HEK293 (cell line): ENCODE measurements around the gene ALDOA.

Source experiments
- CTCF ChIA-PET: fragments of 350-600 bp; formaldehyde crosslinking; extraction: SDS; loops from one replicate; lab custom pipeline; 2021; ENCODE audit warnings: antibody characterized with exemption; lab: Yijun Ruan, JAX
- POLR2A ChIA-PET: fragments of 300-600 bp; formaldehyde crosslinking; extraction: SDS; loops from one replicate; lab custom pipeline; 2020; ENCODE audit warnings: antibody characterized with exemption, inconsistent platforms; lab: Yijun Ruan, JAX
- H3K27ac ChIP-seq: fragments of 200-500 bp; sonication (Bioruptor generic); 2 replicates; pipeline ENCODE4 v1.5.1; 2014; ENCODE audit warnings: low read depth, low read length, control low read depth, inconsistent platforms; ENCODE audit errors: extremely low read depth
- H3K36me3 ChIP-seq, 2 experiments: fragments of 200-500 bp in 1 of 2; sonication (Bioruptor generic) in 1 of 2; 1 replicate in 1 of 2; 2 replicates in 1 of 2; pipeline ENCODE4 v1.5.1; 2014 to 2017; ENCODE audit warnings: inconsistent platforms in 2 of 2, low read length in 2 of 2; ENCODE audit not compliant: control insufficient read depth in 2 of 2, insufficient read depth in 1 of 2
- H3K4me1 ChIP-seq: fragments of 200-500 bp; sonication (Bioruptor generic); 2 replicates; pipeline ENCODE4 v1.5.1; 2014; ENCODE audit warnings: mild to moderate bottlenecking, low read length, inconsistent platforms; ENCODE audit not compliant: control insufficient read depth, insufficient read depth
- H3K4me3 ChIP-seq: 2 replicates; pipeline ENCODE4 v1.5.1; 2011; ENCODE audit warnings: low read depth, mild to moderate bottlenecking, control low read depth, low read length, moderate library complexity
- H3K9me3 ChIP-seq: fragments of 200-500 bp; sonication (Bioruptor generic); 2 replicates; pipeline ENCODE4 v1.5.1; 2014; ENCODE audit warnings: low read depth, low read length, inconsistent platforms; ENCODE audit not compliant: control insufficient read depth, insufficient read depth
- GLIS2 ChIP-seq: fragments of 450-650 bp; formaldehyde crosslinking; IDR thresholded peaks from 2 replicates; pipeline ENCODE4 v1.5.1; 2016; ENCODE audit warnings: missing biosample characterization, missing genetic modification characterization
- HOXC10 ChIP-seq: sonication (generic); formaldehyde crosslinking; IDR thresholded peaks from 2 replicates; pipeline ENCODE4 v1.8.1; 2023; ENCODE audit warnings: mild to moderate bottlenecking, missing genetic modification reagents
- INSM2 ChIP-seq: fragments of 450-650 bp; formaldehyde crosslinking; IDR thresholded peaks from 2 replicates; pipeline ENCODE4 v1.5.1; 2016; ENCODE audit warnings: missing biosample characterization, missing genetic modification characterization
- KLF1 ChIP-seq: fragments of 450-650 bp; formaldehyde crosslinking; IDR thresholded peaks from 2 replicates; pipeline ENCODE4 v1.5.1; 2016; ENCODE audit warnings: missing biosample characterization, missing genetic modification characterization
- KLF9 ChIP-seq: fragments of 450-650 bp; formaldehyde crosslinking; IDR thresholded peaks from 2 replicates; pipeline ENCODE4 v1.5.1; 2016; ENCODE audit warnings: missing biosample characterization, missing genetic modification characterization, low read depth
- PATZ1 ChIP-seq: fragments of 450-650 bp; formaldehyde crosslinking; IDR thresholded peaks from 2 replicates; pipeline ENCODE4 v1.5.1; 2016; ENCODE audit warnings: missing biosample characterization, missing genetic modification characterization
- SETDB1 ChIP-seq: IDR thresholded peaks from one replicate; pipeline ENCODE4 v1.6.1; 2017; ENCODE audit warnings: mild to moderate bottlenecking, low read length, moderate library complexity, mixed read lengths; ENCODE audit not compliant: insufficient read length
- SP2 ChIP-seq: fragments of 450-650 bp; formaldehyde crosslinking; IDR thresholded peaks from 2 replicates; pipeline ENCODE4 v1.5.1; 2016; ENCODE audit warnings: missing biosample characterization, missing genetic modification characterization
- SP7 ChIP-seq: fragments of 450-650 bp; formaldehyde crosslinking; IDR thresholded peaks from 2 replicates; pipeline ENCODE4 v1.5.1; 2016; ENCODE audit warnings: missing biosample characterization, missing genetic modification characterization
- ZNF175 ChIP-seq: fragments of 450-650 bp; formaldehyde crosslinking; IDR thresholded peaks from 2 replicates; pipeline ENCODE4 v1.5.1; 2016; ENCODE audit warnings: missing biosample characterization, missing genetic modification characterization
- ZNF2 ChIP-seq: fragments of 450-650 bp; formaldehyde crosslinking; IDR thresholded peaks from 2 replicates; pipeline ENCODE4 v1.5.1; 2016; ENCODE audit warnings: missing biosample characterization, missing genetic modification characterization
- ZNF473 ChIP-seq: fragments of 450-650 bp; formaldehyde crosslinking; IDR thresholded peaks from 2 replicates; pipeline ENCODE4 v1.5.1; 2017; ENCODE audit warnings: missing biosample characterization, missing genetic modification characterization
- ZNF48 ChIP-seq: fragments of 450-650 bp; formaldehyde crosslinking; IDR thresholded peaks from 2 replicates; pipeline ENCODE4 v1.5.1; 2016; ENCODE audit warnings: missing biosample characterization, missing genetic modification characterization
- ZNF488 ChIP-seq: fragments of 450-650 bp; formaldehyde crosslinking; IDR thresholded peaks from 2 replicates; pipeline ENCODE4 v1.5.1; 2016; ENCODE audit warnings: missing biosample characterization, missing genetic modification characterization
- ZNF600 ChIP-seq: fragments of 450-650 bp; formaldehyde crosslinking; IDR thresholded peaks from 2 replicates; pipeline ENCODE4 v1.5.1; 2016; ENCODE audit warnings: missing biosample characterization, missing genetic modification characterization
- ZNF626 ChIP-seq: fragments of 450-650 bp; sonication (Bioruptor Pico); formaldehyde crosslinking; IDR thresholded peaks from 2 replicates; pipeline ENCODE4 v1.5.1; 2018; ENCODE audit warnings: missing biosample characterization, missing genetic modification characterization, inconsistent platforms
- ZNF654 ChIP-seq: fragments of 450-650 bp; formaldehyde crosslinking; IDR thresholded peaks from 2 replicates; pipeline ENCODE4 v1.5.1; 2016; ENCODE audit warnings: low read depth, missing biosample characterization, missing genetic modification characterization
- ZNF660 ChIP-seq: fragments of 450-650 bp; IDR thresholded peaks from 2 replicates; pipeline ENCODE4 v1.5.1; 2018; ENCODE audit warnings: missing biosample characterization, mild to moderate bottlenecking, missing genetic modification characterization
- ZNF747 ChIP-seq: fragments of 450-650 bp; formaldehyde crosslinking; IDR thresholded peaks from 2 replicates; pipeline ENCODE4 v1.5.1; 2016; ENCODE audit warnings: missing biosample characterization, missing genetic modification characterization

ALDOA gene

GRCh38 chr16:30024451-30024850, 41.1 kb upstream of the ALDOA start:
- ChIA-PET POLR2A (no interaction called here), CTCF (no interaction called here)
- Histone ChIP-seq H3K9me3 (no peaks in the 10 kb centered on the region), H3K27ac (no peak overlapping the region), H3K4me3 (no peak overlapping the region), H3K36me3 (no peaks in the 10 kb centered on the region), H3K4me1 (no peaks in the 10 kb centered on the region)
- no peak for TF ChIP-seq ZNF747 (tag by site-specific recombination)
- TF ChIP-seq ZNF175 (tag by site-specific recombination): no peak
- no peak for TF ChIP-seq KLF9 (tag by site-specific recombination)

- H3K36me3 ChIP-seq: no peaks in the 10 kb centered on the region
- H3K4me3 ChIP-seq: no peak overlapping the region
- CTCF ChIA-PET: interaction anchor here (0.6 kb wide), 1 partner anchor 15 kb away, joined by 3 read pairs; no protein-coding TSS in a partner anchor
- H3K9me3 ChIP-seq: no peaks in the 10 kb centered on the region
- no peak overlapping the region for H3K27ac ChIP-seq
- H3K4me1 ChIP-seq: no peaks in the 10 kb centered on the region
- POLR2A ChIA-PET: no interaction called here
- no peak for TF ChIP-seq SP7 (tag by site-specific recombination)
- no peak for TF ChIP-seq GLIS2 (tag by site-specific recombination)
- TF ChIP-seq HOXC10 (CRISPR knock-in tag): no peak
- TF ChIP-seq ZNF654: no peak
- no peak for TF ChIP-seq SETDB1
Observed at GRCh38 chr16:30025156-30025555, 40.4 kb upstream of the ALDOA start.

DNA sequence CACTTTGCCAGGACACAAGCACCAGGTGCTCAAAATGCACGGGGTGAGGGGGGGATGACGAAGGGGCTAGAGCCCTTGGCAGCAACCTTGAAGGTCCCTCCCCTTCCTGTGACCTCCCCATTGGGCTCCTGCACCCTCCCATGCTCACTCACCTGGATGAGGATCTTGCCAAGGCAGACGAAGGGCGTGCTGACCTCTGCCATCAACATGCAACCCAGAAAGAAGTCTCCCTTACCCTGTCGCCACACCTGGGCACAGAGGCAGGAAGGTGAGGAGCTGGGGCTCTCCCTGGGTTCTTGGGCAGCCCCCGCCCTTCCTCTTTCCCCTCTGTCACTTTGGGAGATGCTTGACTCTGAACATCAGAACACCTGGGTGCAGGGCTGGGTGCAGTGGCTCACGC, 40.0 kb upstream of the ALDOA start:
- H3K36me3 ChIP-seq: no peaks in the 10 kb centered on the region
- H3K4me3 ChIP-seq: no peak overlapping the region
- ChIA-PET CTCF (interaction anchor here (0.6 kb wide), 1 partner anchor 14 kb away, joined by 3 read pairs; no protein-coding TSS in a partner anchor), POLR2A (no interaction called here)
- no peaks in the 10 kb centered on the region for H3K4me1 ChIP-seq
- TF ChIP-seq GLIS2 (tag by site-specific recombination) (peak; percentile 26; the same call in 1 of the 2 replicates), ZNF2 (tag by site-specific recombination) (no peak)
- no peak overlapping the region for H3K27ac ChIP-seq
- H3K9me3 ChIP-seq: no peaks in the 10 kb centered on the region

GRCh38 chr16:30026449-30026848, 39.1 kb upstream of the ALDOA start:
- CTCF ChIA-PET: interaction anchor here (0.6 kb wide), 1 partner anchor 178 kb away, joined by 3 read pairs; no protein-coding TSS in a partner anchor
- H3K4me1 ChIP-seq: no peaks in the 10 kb centered on the region
- no peaks in the 10 kb centered on the region for H3K9me3 ChIP-seq
- no peak for TF ChIP-seq ZNF48 (tag by site-specific recombination)
- TF ChIP-seq ZNF473 (tag by site-specific recombination): no peak
- no peak for TF ChIP-seq ZNF626 (tag by site-specific recombination)
- TF ChIP-seq ZNF660 (tag by site-specific recombination): no peak
- no peak for TF ChIP-seq SP7 (tag by site-specific recombination)
- TF ChIP-seq, all 188 proteins: peak for 0
- Histone ChIP-seq H3K4me3 (no peak overlapping the region), H3K36me3 (no peaks in the 10 kb centered on the region), H3K27ac (no peak overlapping the region)
- POLR2A ChIA-PET: no interaction called here

DNA sequence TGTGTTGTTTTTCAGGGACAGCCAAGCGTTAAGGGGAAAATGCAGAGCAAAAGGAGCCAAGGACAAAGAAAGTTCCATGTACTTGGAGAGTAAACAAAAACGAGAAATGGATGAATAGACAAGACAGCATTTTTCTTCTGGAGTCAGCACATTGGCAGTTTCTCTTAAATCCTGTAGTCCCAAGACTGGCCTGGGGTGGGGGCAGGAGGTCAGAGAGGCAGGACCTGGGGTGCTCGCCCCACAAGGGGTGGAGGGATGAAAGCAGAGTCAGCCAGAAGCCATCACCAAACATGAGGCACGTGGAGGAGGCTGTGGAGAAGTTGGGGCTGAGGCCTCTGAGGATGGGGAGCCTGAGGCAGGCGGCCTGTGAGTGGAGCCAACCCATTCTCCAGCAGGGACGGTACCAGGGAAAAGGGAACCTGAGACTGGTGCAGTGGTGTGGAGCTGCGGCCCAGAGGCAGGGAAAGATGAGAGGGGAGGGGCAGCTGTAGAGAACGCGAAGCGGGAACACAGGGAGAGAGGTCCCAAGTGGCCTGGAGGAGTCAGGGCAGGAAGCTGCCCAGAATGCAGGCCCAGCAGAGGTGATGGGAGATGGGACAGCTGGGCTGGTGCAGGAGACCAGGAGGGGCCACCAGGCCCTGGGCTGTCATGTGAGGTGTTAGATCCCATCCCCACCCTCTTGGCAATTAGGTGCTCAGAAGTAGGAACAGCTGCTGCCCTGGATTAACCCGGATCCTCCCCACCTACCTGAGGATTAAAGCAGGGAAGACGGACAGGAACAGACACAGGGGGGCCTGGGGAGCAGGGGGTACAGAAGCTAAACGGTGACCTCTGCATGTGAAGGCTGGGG, 37.7 kb upstream of the ALDOA start:
- POLR2A ChIA-PET: interaction anchor here (0.6 kb wide), 1 partner anchor 502 kb away, joined by 3 read pairs; no protein-coding TSS in a partner anchor

More for the DNA sequence above, 37.7 kb upstream of the ALDOA start:
- H3K4me1 ChIP-seq: no peaks in the 10 kb centered on the region
- no peak overlapping the region for H3K4me3 ChIP-seq
- no peaks in the 10 kb centered on the region for H3K36me3 ChIP-seq
- no peak overlapping the region for H3K27ac ChIP-seq
- CTCF ChIA-PET: interaction anchor here (0.5 to 0.6 kb wide), 3 partner anchors 185 to 337 kb away, joined by 3 to 4 read pairs (median 3); no protein-coding TSS in a partner anchor
- no peaks in the 10 kb centered on the region for H3K9me3 ChIP-seq
- TF ChIP-seq ZNF600 (tag by site-specific recombination) (0 out of 2 replicates have a peak, but pooled peaks have one; percentile 38), ZNF488 (tag by site-specific recombination) (no peak), INSM2 (tag by site-specific recombination) (no peak), PATZ1 (tag by site-specific recombination) (peak; percentile 18; the same call in 1 of the 2 replicates), SP2 (tag by site-specific recombination) (peak; percentile 13; the same call in 1 of the 2 replicates), KLF1 (tag by site-specific recombination) (peak; percentile 75)
